OCI-LY1 (cell line): Measurements from ENCODE around the gene NFYC.

Experiments
- H2AFZ ChIP-seq: fragments of 200-600 bp; sonication (generic), shearing (Covaris generic); 2 replicates; pipeline ENCODE4 v1.6.0; 2014; ENCODE audit warnings: antibody characterized with exemption, mild to moderate bottlenecking, low read length
- H3F3A ChIP-seq: fragments of 200-600 bp; sonication (generic), shearing (Covaris generic); 2 replicates; pipeline ENCODE4 v1.6.0; 2014; ENCODE audit warnings: mild to moderate bottlenecking, antibody characterized with exemption, low read length, moderate library complexity; ENCODE audit not compliant: insufficient read depth
- H3K27ac ChIP-seq: fragments of 200-600 bp; sonication (generic); 2 replicates; pipeline ENCODE4 v1.5.1; 2014; ENCODE audit warnings: low read length, mixed run types, mild to moderate bottlenecking, low read depth; ENCODE audit not compliant: poor library complexity, severe bottlenecking
- H3K27me3 ChIP-seq: fragments of 200-600 bp; sonication (generic); 2 replicates; pipeline ENCODE4 v1.6.0; 2014; ENCODE audit warnings: antibody characterized with exemption, mild to moderate bottlenecking, low read length, moderate library complexity; ENCODE audit not compliant: insufficient read depth
- H3K36me3 ChIP-seq: fragments of 200-600 bp; sonication (generic); 2 replicates; pipeline ENCODE4 v1.6.1; 2014; ENCODE audit warnings: mild to moderate bottlenecking, antibody characterized with exemption, low read length, moderate library complexity, mixed read lengths; ENCODE audit not compliant: insufficient read depth
- H3K4me1 ChIP-seq: fragments of 200-600 bp; sonication (generic); 2 replicates; pipeline ENCODE4 v1.5.1; 2014; ENCODE audit warnings: mild to moderate bottlenecking, low read length, moderate library complexity; ENCODE audit not compliant: insufficient read depth, severe bottlenecking
- H3K4me2 ChIP-seq: fragments of 200-600 bp; sonication (generic), shearing (Covaris generic); 2 replicates; pipeline ENCODE4 v1.6.1; 2014; ENCODE audit warnings: low read length
- H3K4me3 ChIP-seq: fragments of 200-600 bp; sonication (generic); 2 replicates; pipeline ENCODE4 v1.5.1; 2014; ENCODE audit warnings: low read length, low read depth, mild to moderate bottlenecking, mixed read lengths; ENCODE audit not compliant: poor library complexity, severe bottlenecking
- H3K79me2 ChIP-seq: fragments of 200-600 bp; shearing (Covaris generic); 2 replicates; pipeline ENCODE4 v1.6.1; 2016; ENCODE audit warnings: mixed run types, low read length, mixed read lengths; ENCODE audit not compliant: insufficient read depth
- H3K9ac ChIP-seq: fragments of 200-600 bp; sonication (generic), shearing (Covaris generic); 2 replicates; pipeline ENCODE4 v1.6.1; 2014; ENCODE audit warnings: mild to moderate bottlenecking, low read length, mixed read lengths
- H3K9me2 ChIP-seq: fragments of 200-600 bp; sonication (generic), shearing (Covaris generic); 2 replicates; pipeline ENCODE4 v1.6.1; 2014; ENCODE audit warnings: low read depth, mild to moderate bottlenecking, low read length, mixed read lengths
- H3K9me3 ChIP-seq: fragments of 200-600 bp; shearing (Covaris generic); 2 replicates; pipeline ENCODE4 v1.6.1; 2014; ENCODE audit warnings: low read length, mixed read lengths
- H4K20me1 ChIP-seq: fragments of 200-600 bp; sonication (generic), shearing (Covaris generic); 2 replicates; pipeline ENCODE4 v1.6.0; 2016; ENCODE audit warnings: mild to moderate bottlenecking, low read length; ENCODE audit not compliant: insufficient read depth
- EZH2 ChIP-seq: fragments of 200-600 bp; sonication (generic), shearing (Covaris generic); IDR thresholded peaks from 2 replicates; pipeline ENCODE4 v1.8.0; 2017; ENCODE audit warnings: borderline replicate concordance, mixed run types, mild to moderate bottlenecking, antibody characterized with exemption, low read length, moderate library complexity, mixed read lengths
- TF ChIP-seq, protein P1 (sequence below): fragments of 200-600 bp; sonication (generic), shearing (Covaris generic); IDR thresholded peaks from 2 replicates; pipeline ENCODE4 v1.5.1; 2017; ENCODE audit warnings: mild to moderate bottlenecking, antibody characterized with exemption, low read length, moderate library complexity, mixed read lengths

The NFYC gene

DNA sequence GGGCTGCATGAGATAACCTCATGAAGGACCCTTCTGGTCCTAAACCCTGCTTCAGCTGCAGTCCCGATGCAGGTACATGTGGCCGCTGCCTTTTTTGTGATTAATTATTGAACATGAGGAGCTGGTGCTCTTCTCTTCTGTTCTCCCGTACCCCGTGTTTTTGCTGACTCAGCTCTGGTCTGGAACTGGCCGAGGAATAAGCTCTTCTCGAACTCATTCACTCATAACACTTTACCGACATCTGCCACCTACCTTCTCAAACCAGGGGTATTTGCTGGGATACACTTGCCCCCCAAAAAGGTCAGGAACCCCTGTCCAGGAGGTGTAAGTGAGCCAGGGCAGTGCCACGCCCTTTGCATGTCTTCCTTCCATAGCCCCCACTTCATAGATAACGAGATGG is 123.9 kb downstream of the NFYC start:
- Histone ChIP-seq H3K79me2 (no peaks in the 10 kb centered on the region), H2AFZ (no peak overlapping the region), H3K36me3 (no peaks in the 10 kb centered on the region), H3K9me3 (no peaks in the 10 kb centered on the region), H3F3A (no peaks in the 10 kb centered on the region), H3K27me3 (peaks cover 3% of the 10 kb centered on the region; the same call in 1 of the 2 replicates), H3K27ac (no peak overlapping the region), H3K4me3 (no peak overlapping the region), H3K9me2 (no peaks in the 10 kb centered on the region), H3K9ac (no peak overlapping the region), H3K4me1 (no peaks in the 10 kb centered on the region), H4K20me1 (no peaks in the 10 kb centered on the region), H3K4me2 (no peak overlapping the region)
- TF ChIP-seq, protein P1, sequence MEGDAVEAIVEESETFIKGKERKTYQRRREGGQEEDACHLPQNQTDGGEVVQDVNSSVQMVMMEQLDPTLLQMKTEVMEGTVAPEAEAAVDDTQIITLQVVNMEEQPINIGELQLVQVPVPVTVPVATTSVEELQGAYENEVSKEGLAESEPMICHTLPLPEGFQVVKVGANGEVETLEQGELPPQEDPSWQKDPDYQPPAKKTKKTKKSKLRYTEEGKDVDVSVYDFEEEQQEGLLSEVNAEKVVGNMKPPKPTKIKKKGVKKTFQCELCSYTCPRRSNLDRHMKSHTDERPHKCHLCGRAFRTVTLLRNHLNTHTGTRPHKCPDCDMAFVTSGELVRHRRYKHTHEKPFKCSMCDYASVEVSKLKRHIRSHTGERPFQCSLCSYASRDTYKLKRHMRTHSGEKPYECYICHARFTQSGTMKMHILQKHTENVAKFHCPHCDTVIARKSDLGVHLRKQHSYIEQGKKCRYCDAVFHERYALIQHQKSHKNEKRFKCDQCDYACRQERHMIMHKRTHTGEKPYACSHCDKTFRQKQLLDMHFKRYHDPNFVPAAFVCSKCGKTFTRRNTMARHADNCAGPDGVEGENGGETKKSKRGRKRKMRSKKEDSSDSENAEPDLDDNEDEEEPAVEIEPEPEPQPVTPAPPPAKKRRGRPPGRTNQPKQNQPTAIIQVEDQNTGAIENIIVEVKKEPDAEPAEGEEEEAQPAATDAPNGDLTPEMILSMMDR: no peak

DNA sequence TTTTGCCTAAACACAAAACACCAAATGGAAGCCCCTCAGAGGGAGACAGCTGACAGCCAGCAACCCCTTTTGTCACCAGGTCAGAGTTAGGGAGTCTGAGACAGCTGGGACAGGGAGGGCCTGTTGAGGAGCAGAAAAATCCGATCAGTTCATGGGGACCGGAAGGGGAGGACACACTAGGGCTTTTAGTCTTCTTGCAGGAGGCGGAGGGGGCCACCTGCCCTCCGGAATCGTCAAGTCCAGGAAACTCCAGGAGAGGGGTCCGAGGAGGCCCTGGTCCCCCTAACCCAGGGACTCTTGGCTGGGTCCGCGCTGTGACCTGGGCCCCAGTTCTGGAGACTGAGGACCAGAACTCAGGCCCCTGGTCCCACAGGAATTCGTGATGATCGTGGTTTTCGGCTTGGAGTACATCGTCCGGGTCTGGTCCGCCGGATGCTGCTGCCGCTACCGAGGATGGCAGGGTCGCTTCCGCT is 126.3 kb downstream of the NFYC start:
- no peaks in the 10 kb centered on the region for H4K20me1 ChIP-seq
- peak overlapping the region; percentile 63 for H3K4me2 ChIP-seq
- H3K4me1 ChIP-seq: no peaks in the 10 kb centered on the region
- H3K9me3 ChIP-seq: no peaks in the 10 kb centered on the region
- H3F3A ChIP-seq: no peaks in the 10 kb centered on the region
- no peaks in the 10 kb centered on the region for H3K9me2 ChIP-seq
- H3K36me3 ChIP-seq: no peaks in the 10 kb centered on the region
- no peak overlapping the region for H3K9ac ChIP-seq
- H3K27me3 ChIP-seq: no peaks in the 10 kb centered on the region; the same call in 1 of the 2 replicates
- no peak overlapping the region for H3K27ac ChIP-seq
- H2AFZ ChIP-seq: no peak overlapping the region
- no peaks in the 10 kb centered on the region for H3K79me2 ChIP-seq
- TF ChIP-seq, protein P1: no peak
- no peak for TF ChIP-seq EZH2
- H3K4me3 ChIP-seq: peak overlapping the region; percentile 61

DNA sequence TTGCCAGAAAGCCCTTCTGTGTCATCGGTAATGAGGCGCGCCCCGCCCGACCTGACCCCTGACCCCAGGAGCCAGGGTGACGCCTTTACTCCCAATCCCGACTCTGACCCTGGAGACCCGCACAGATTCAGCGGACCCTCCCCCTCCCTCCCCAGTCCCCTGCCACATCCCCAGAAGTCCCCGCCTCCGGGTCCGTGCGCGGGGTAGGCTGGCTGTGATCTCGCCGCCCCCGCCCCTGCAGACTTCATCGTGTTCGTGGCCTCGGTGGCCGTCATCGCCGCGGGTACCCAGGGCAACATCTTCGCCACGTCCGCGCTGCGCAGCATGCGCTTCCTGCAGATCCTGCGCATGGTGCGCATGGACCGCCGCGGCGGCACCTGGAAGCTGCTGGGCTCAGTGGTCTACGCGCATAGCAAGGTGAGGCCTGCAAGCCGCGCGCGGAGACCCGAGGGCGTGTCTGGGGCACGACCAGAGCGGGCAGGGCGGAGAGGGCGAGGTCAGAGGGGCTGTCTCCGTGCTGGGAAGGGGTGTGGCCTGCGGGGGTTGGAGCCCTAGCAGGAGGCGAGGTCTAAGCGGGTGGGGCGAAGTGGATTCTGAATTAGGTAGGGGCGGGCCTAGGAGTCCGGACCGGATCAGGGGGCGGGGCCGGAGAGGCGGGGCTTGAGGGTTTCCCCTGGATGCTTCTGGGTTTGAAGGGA is 126.9 kb downstream of the NFYC start:
- no peaks in the 10 kb centered on the region for H3K4me1 ChIP-seq
- H3K4me3 ChIP-seq: peak overlapping the region; percentile 61
- no peak overlapping the region for H2AFZ ChIP-seq
- H4K20me1 ChIP-seq: no peaks in the 10 kb centered on the region
- peak overlapping the region; percentile 63 for H3K4me2 ChIP-seq
- H3F3A ChIP-seq: no peaks in the 10 kb centered on the region
- peak overlapping the region; percentile 32; the same call in 1 of the 2 replicates for H3K9ac ChIP-seq
- 0 out of 2 replicates have a peak, but pooled peaks cover 4% of the 10 kb centered on the region for H3K27me3 ChIP-seq
- H3K27ac ChIP-seq: no peak overlapping the region
- no peaks in the 10 kb centered on the region for H3K36me3 ChIP-seq
- H3K9me2 ChIP-seq: no peaks in the 10 kb centered on the region
- TF ChIP-seq EZH2: no peak
- TF ChIP-seq, protein P1: no peak
- H3K9me3 ChIP-seq: no peaks in the 10 kb centered on the region
- H3K79me2 ChIP-seq: no peaks in the 10 kb centered on the region
